Smooth muscle cell (in vitro differentiated cells): Measurements from ENCODE around the gene SRCIN1. TPM values are rescaled to one million over a fixed set of nuclear protein-coding genes. Genes with fewer than 3 reads are reported as not detected.
"Not testable (repeated sequence)": the region's sequence is repeated elsewhere in the genome, so short reads cannot be mapped to it uniquely, and the experiment has no call there.

Source experiments
- DNase-seq: peaks from one replicate; lab custom pipeline; 2025; ENCODE audit not compliant: unreplicated experiment; lab: John Stamatoyannopoulos, UW
- H2AFZ ChIP-seq: fragments of 200-600 bp; sonication (generic); 2 replicates; pipeline ENCODE4 v1.6.0; 2016; ENCODE audit warnings: antibody characterized with exemption, low read depth, mild to moderate bottlenecking
- H3F3A ChIP-seq: fragments of 200-600 bp; sonication (generic); 2 replicates; pipeline ENCODE4 v1.6.0; 2017; ENCODE audit warnings: antibody characterized with exemption, low read depth
- H3K27ac ChIP-seq: fragments of 200-600 bp; sonication (generic); 2 replicates; pipeline ENCODE4 v1.5.1; 2016; ENCODE audit warnings: low read depth, mild to moderate bottlenecking
- H3K27me3 ChIP-seq: fragments of 200-600 bp; sonication (generic); 2 replicates; pipeline ENCODE4 v1.6.1; 2016; ENCODE audit warnings: low read depth, mild to moderate bottlenecking
- H3K36me3 ChIP-seq: fragments of 200-600 bp; sonication (generic); 2 replicates; pipeline ENCODE4 v1.5.1; 2016; ENCODE audit warnings: low read depth
- H3K4me1 ChIP-seq: fragments of 200-600 bp; sonication (generic); 2 replicates; pipeline ENCODE4 v1.5.1; 2016; ENCODE audit warnings: low read depth
- H3K4me2 ChIP-seq: fragments of 200-600 bp; sonication (generic); 2 replicates; pipeline ENCODE4 v1.6.0; 2016; ENCODE audit warnings: mild to moderate bottlenecking
- H3K4me3 ChIP-seq: fragments of 200-600 bp; sonication (generic); 2 replicates; pipeline ENCODE4 v1.5.1; 2016; ENCODE audit warnings: mild to moderate bottlenecking
- H3K79me2 ChIP-seq: fragments of 200-600 bp; sonication (generic); 2 replicates; pipeline ENCODE4 v1.6.0; 2016; ENCODE audit warnings: low read depth, mild to moderate bottlenecking
- H3K9ac ChIP-seq: fragments of 200-600 bp; sonication (generic); 2 replicates; pipeline ENCODE4 v1.6.0; 2016; ENCODE audit warnings: low read depth
- H3K9me3 ChIP-seq: fragments of 200-600 bp; sonication (generic); replicated peaks from 2 replicates; pipeline ENCODE4 v1.5.1; 2016; ENCODE audit warnings: low read depth
- H4K20me1 ChIP-seq: fragments of 200-600 bp; sonication (generic); 2 replicates; pipeline ENCODE4 v1.6.0; 2016; ENCODE audit warnings: low read depth
- CTCF ChIP-seq: fragments of 200-600 bp; sonication (generic); IDR thresholded peaks from 2 replicates; pipeline ENCODE4 v1.5.1; 2017; ENCODE audit warnings: borderline replicate concordance, mild to moderate bottlenecking, antibody characterized with exemption; ENCODE audit not compliant: insufficient read depth, poor library complexity, severe bottlenecking
- WGBS: methylation state at CpG from one replicate; pipeline ENCODE4 v1.1.7; 2016; ENCODE audit warnings: low lambda C conversion rate; 5-methylcytosine and 5-hydroxymethylcytosine counted together
- polyA plus RNA-seq: library from polyadenylated mRNA; unstranded; fragments of >200 nt; fragmentation: Nextera tagmentation; extraction: Ambion mirVana; gene quantifications from 2 replicates; pipeline ENCODE4 v1.2.1, GENCODE V29; 2016
- total RNA-seq: library from RNA; depleted of rRNA; stranded (reverse); fragments of >200 nt; gene quantifications from 2 replicates; pipeline ENCODE4 v1.2.3, GENCODE V29; 2014

SRCIN1 gene
- total and polyA plus RNA-seq, 2 experiments from 2014 or later: 0.16 to 0.90 TPM

- not testable (repeated sequence) for H3K4me2 ChIP-seq, H3K27me3 ChIP-seq, H3K4me3 ChIP-seq, H3K36me3 ChIP-seq, H2AFZ ChIP-seq, H3F3A ChIP-seq, H3K4me1 ChIP-seq, H3K9me3 ChIP-seq, H3K27ac ChIP-seq, H3K9ac ChIP-seq, H3K79me2 ChIP-seq
- DNase-seq: peak; percentile 50
- peak; percentile 42 for TF ChIP-seq CTCF
- peaks cover 49% of the 10 kb centered on the region for H4K20me1 ChIP-seq
- WGBS: 58% methylated on average over 14 of the region's 14 CpGs
Observed at GRCh38 chr17:38492067-38493040, 113.4 kb downstream of the SRCIN1 start.

- H3K4me1 ChIP-seq, H2AFZ ChIP-seq, H3K79me2 ChIP-seq, H3K27ac ChIP-seq, H3F3A ChIP-seq, H3K9me3 ChIP-seq, H3K36me3 ChIP-seq, H3K4me2 ChIP-seq, H3K27me3 ChIP-seq, H3K4me3 ChIP-seq, H3K9ac ChIP-seq, DNase-seq: not testable (repeated sequence)
- 94% methylated on average over 19 of the region's 19 CpGs for WGBS
- H4K20me1 ChIP-seq: peaks cover 56% of the 10 kb centered on the region
Observed at GRCh38 chr17:38491346-38492066, 114.2 kb downstream of the SRCIN1 start.

- H3K27ac ChIP-seq, H3K4me2 ChIP-seq, H3K9ac ChIP-seq, H2AFZ ChIP-seq, H3F3A ChIP-seq, H3K4me1 ChIP-seq, H3K27me3 ChIP-seq, DNase-seq, H3K4me3 ChIP-seq, H3K9me3 ChIP-seq, H3K79me2 ChIP-seq, H3K36me3 ChIP-seq: not testable (repeated sequence)
- peaks cover 66% of the 10 kb centered on the region for H4K20me1 ChIP-seq
- 97% methylated on average over 17 of the region's 17 CpGs for WGBS
Observed at GRCh38 chr17:38489774-38490173, 116.0 kb downstream of the SRCIN1 start.

GRCh38 chr17:38485681-38486298, 120.0 kb downstream of the SRCIN1 start:
- H3K4me3 ChIP-seq, H3K36me3 ChIP-seq, H3K27me3 ChIP-seq, H3K9ac ChIP-seq, H3K4me1 ChIP-seq, H3K4me2 ChIP-seq, H3K79me2 ChIP-seq, H3F3A ChIP-seq, DNase-seq, H3K27ac ChIP-seq, H2AFZ ChIP-seq, H3K9me3 ChIP-seq: not testable (repeated sequence)
- peaks cover 68% of the 10 kb centered on the region for H4K20me1 ChIP-seq
- 94% methylated on average over 13 of the region's 13 CpGs for WGBS

- Histone ChIP-seq H3K27me3 (no peaks in the 10 kb centered on the region), H4K20me1 (peaks cover 64% of the 10 kb centered on the region), H3K4me1 (no peaks in the 10 kb centered on the region), H3F3A (no peaks in the 10 kb centered on the region), H3K79me2 (no peaks in the 10 kb centered on the region), H3K4me3 (no peak overlapping the region), H3K4me2 (no peak overlapping the region), H3K36me3 (no peaks in the 10 kb centered on the region), H3K9me3 (no peaks in the 10 kb centered on the region), H3K27ac (no peak overlapping the region), H3K9ac (no peak overlapping the region), H2AFZ (no peak overlapping the region)
- no peak for DNase-seq
- TF ChIP-seq CTCF: no peak
- WGBS: 64% methylated on average over 2 of the region's 2 CpGs
Observed at GRCh38 chr17:38485146-38485468, 120.6 kb downstream of the SRCIN1 start.
